GM13976 (cell line): ENCODE measurements around the gene MED6.
A peak's percentile ranks its signal among the peaks of the same experiment; 100 is the strongest.

Experiments used
- DNase-seq: peaks from one replicate; pipeline ENCODE4 v3.0.0; 2012; ENCODE audit warnings: low spot score
- CTCF ChIP-seq: IDR thresholded peaks from 2 replicates; pipeline ENCODE4 v1.5.1; 2012; ENCODE audit warnings: borderline replicate concordance, mild to moderate bottlenecking; ENCODE audit not compliant: insufficient read depth; ENCODE audit errors: extremely low read depth, missing control alignments, control extremely low read depth
- in situ Hi-C: fragments of 300-500 bp; cut with MboI; formaldehyde crosslinking; loops from one replicate; pipeline ENCODE4 v1.12.0; 2022; ENCODE audit warnings: low sequenced_read_pairs, mixed read lengths, inconsistent platforms; ENCODE audit not compliant: unreplicated experiment

The MED6 gene

GRCh38 chr14:70576891-70577290 is 23.6 kb downstream of the MED6 start:
- no peak for DNase-seq
- in situ Hi-C loops = no loop called here
- no peak for TF ChIP-seq CTCF

GRCh38 chr14:70573050-70573449 is 27.4 kb downstream of the MED6 start:
- no peak for DNase-seq
- in situ Hi-C loops = no loop called here
- no peak for TF ChIP-seq CTCF

- in situ Hi-C loops = no loop called here
- DNase-seq = no peak
- no peak for TF ChIP-seq CTCF
These were observed 29.3 kb downstream of the MED6 start for GRCh38 chr14:70571139-70571538.

- peak; percentile 39 for DNase-seq
These were observed 32.7 kb downstream of the MED6 start for GRCh38 chr14:70567791-70568190.

GRCh38 chr14:70563869-70564268 is 36.6 kb downstream of the MED6 start:
- no peak for TF ChIP-seq CTCF
- DNase-seq = no peak
- in situ Hi-C loops = no loop called here

More at GRCh38 chr14:70567791-70568190, 32.7 kb downstream of the MED6 start:
- peak; percentile 30 for TF ChIP-seq CTCF
- in situ Hi-C loops = no loop called here

- no peak for TF ChIP-seq CTCF
- DNase-seq = no peak
- in situ Hi-C loops = no loop called here
These were observed 37.0 kb downstream of the MED6 start for GRCh38 chr14:70563417-70563816.

- TF ChIP-seq CTCF = no peak
- DNase-seq = no peak
- in situ Hi-C loops = no loop called here
These were observed 42.1 kb downstream of the MED6 start for GRCh38 chr14:70558356-70558755.
